COR-L47 (cell line): ENCODE measurements around the gene GAB1.
A peak's percentile ranks its signal among the peaks of the same experiment; 100 is the strongest.
"Not testable (repeated sequence)": the region's sequence is repeated elsewhere in the genome, so short reads cannot be mapped to it uniquely, and the experiment has no call there.

ENCODE experiments used
- DNase-seq: peaks from one replicate; lab custom pipeline; 2025; lab: John Stamatoyannopoulos, UW

The GAB1 gene

DNA sequence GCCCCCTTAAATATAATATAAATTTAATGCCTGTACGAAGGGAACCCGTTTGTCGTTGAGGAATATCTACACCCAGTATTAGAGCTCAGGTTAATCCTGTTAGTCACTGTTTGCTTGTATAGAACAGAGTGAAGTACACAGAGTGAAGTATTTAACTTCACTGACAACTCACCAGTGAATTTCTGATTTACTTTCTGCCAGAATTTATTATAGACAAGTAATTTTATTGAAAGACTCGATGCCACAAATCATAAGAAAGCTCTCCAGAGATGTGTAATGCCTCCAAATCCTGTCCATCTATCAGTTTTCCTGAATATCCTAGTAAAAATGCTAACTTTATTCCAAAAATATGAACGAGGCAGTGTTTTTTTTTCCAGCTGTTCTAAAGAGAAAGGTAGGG is 1.6 kb downstream of the GAB1 start:
- DNase-seq, result no peak

- no peak for DNase-seq
Observed at GRCh38 chr4:143339497-143339896, 2.8 kb downstream of the GAB1 start.

DNA sequence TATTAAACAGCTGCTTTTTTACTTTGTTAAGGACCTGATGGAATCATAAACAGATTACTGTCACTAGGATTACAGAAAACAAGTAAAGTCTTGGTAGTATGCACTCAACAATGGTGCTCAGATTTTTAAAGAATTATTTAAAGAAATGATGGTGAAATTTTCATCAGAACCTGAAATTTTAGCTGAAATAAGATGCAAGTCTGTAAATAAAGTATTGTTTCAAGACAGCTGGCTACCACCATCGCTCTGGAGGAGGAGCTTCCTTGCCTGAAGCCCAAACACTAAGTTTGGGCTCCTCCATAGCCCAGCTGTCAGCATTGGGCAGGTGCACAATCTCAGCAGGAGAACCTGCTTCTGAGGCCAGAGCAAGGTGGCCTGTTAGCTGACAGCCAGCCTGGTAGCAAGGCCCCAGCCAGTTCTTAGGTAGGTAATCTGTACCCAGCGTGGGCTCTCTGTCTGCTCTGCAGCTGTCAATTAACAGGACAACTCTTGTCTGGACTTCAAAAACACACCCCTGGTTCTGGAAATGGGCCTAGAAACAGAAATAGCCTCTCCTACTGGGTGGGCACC is 4.6 kb downstream of the GAB1 start:
- DNase-seq, result peak; percentile 88

- no peak for DNase-seq
Observed at GRCh38 chr4:143343276-143343831, 6.7 kb downstream of the GAB1 start.

GRCh38 chr4:143344041-143344440 is 7.4 kb downstream of the GAB1 start:
- no peak for DNase-seq

- DNase-seq, result no peak
Observed at GRCh38 chr4:143344774-143345173, 8.1 kb downstream of the GAB1 start.

DNA sequence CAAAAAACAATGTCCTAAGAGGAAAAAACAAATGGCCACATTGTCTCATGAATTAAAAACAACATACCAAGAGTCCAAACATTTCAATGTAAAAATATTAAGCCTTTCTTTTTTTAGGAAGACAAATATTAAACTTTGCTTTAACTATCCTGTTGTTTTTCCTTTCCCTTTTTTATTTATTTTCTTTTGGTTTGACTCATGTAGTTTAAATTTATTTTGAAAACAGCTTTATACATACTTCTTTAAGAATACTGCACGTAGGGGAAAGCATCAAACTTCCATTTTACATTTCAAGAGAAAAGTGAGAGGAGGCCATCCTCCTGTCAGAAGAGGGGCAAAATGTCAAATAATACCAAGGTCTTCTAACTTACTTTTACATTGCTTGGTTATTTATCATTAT is 8.7 kb downstream of the GAB1 start:
- DNase-seq, result no peak

DNA sequence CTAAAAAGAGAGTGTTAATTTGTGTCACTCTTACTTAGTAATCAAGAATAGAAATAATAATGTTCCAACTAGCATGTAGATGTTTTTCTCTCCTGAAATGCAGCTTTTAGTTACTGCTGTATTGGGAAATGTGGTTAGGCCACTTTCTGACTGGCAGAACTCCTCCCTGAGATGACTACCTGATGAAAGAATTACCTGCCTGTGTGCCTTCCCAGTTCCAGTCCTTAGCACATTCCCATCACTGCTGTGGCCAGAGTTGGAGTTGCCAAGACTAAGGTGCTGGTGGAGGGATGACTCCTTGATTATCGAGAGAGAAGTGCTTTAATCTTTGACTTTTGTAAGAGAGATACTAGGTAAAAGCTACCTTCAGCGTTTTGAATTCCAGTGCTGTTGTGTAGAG is 9.5 kb downstream of the GAB1 start:
- no peak for DNase-seq

GRCh38 chr4:143347484-143348111 is 10.9 kb downstream of the GAB1 start:
- peak; percentile 6 for DNase-seq

GRCh38 chr4:143348233-143349077 is 11.8 kb downstream of the GAB1 start:
- no peak for DNase-seq

DNA sequence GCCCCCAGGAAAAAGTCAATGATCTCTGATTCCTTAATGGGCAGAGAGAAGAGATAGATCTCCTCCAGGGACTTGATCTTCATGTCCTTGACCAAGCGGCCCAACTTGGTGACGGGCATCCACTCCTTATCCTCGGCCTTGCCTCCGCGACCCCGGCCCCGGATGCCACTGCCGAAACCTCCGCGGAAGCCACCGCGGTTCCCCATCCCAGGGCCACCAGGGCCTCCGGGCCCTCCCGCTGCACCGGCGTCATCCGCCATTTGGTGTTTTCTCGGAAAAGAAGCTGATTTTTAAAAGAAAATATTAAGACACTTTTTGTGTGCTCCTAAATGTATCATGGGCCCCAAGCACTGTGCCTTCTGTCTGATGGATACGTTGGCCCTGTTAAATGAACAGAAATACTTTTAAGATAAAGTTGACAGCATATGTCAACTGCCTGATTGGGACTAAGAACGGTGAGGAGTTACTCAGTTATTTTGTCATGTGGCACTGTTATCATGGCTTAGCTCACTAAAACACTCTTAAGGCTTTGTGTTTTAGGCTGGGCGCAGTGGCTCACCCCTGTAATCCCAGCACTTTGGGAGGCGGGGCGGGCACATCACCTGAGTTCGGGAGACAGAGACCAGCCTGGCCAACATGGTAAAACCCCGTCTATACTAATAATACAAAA is 13.3 kb downstream of the GAB1 start:
- DNase-seq, result not testable (repeated sequence)

DNA sequence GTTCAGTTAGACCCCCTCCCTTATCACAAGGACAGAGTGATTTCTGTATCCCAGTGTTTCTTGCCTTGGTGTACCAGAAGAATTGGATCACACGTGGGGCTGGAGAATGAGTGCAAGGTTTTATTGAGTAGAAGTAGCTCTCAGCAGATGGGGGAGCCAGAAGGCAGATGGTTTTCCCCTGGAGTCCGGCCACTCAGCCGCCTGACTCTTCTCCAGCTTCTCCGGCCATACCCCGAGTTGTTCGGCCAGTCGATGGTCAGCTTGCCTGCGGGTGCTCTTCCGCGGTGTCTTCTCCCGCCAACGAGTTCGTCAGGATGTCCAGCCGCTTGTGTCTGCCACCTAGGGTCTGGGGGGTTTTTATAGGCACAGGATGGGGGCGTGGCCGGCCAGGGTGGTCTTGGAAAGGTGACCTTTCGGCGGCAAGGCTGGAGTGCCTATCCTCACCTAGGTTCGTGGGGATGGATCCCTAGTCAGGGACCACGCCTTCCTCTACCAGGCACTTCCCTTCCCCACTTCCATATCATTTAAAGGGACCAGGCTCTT is 14.5 kb downstream of the GAB1 start:
- DNase-seq, result no peak

DNA sequence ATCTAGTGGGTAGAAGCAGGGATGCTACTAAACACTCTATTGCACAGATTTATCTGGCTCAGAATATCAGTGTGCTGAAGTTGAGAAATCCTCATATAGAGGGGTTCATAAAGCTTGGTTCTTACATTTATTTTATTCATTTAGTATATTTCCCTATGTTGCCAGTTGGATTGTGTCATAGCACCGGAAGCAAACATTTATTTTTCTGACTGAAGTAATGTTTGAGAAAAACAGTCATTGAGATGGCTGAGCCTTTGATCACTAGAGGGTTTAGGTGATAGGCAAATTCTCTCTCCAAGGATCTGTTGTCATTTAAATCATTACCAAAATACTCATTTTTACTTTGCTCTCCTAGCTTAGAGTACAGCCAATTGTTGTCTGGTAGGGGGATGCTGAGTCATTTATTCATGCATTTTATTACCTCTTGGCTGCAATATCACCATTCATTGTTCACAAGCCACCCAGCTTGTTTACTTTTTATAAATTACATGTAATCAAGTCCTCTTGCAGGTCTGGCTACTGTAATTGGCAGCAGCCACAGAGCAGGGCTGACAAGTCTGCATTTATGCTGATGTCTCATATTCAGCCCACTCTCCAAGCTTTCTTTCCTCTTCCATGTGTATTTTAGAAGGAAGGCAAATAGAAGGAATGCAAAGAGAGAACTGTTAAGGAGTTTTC is 15.2 kb downstream of the GAB1 start:
- DNase-seq, result peak; percentile 92

DNA sequence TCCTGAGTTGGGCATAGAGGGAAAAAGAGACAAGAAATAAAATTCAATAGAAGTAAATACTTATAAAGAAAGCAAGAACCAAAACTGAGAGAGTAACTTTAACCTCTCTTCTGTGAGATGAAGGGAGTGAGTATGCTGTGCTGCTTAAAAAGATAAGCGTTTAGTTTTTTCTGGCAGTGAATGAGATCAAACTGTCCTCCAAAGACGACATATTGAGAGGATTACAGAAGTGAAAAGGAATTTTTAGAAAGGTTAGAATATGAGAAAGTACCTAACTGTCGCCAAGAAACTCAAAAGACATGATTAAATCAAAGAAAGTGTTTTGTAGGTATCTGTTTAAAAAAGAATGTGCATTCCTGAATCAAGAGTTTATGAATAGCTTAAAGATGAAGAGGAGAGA is 16.0 kb downstream of the GAB1 start:
- DNase-seq, result no peak

DNA sequence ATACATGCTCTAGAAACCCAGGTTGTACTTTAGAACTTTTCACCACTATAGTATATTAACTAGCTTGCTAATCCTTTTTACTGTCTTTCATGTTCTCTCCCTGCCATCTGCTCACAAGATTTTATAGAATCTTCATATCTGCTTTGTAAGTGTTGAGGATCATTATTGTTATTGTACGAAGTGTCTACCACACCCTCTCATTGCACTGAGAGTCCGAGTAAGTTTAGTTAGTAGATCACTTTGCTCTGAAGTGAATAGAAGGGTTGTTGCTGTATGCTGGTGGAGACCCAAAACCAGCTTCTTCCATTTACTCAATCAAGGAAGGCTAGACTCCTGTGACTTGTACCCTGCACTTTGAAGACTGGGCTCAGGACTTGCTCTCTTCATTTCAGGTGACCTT is 17.1 kb downstream of the GAB1 start:
- no peak for DNase-seq

DNA sequence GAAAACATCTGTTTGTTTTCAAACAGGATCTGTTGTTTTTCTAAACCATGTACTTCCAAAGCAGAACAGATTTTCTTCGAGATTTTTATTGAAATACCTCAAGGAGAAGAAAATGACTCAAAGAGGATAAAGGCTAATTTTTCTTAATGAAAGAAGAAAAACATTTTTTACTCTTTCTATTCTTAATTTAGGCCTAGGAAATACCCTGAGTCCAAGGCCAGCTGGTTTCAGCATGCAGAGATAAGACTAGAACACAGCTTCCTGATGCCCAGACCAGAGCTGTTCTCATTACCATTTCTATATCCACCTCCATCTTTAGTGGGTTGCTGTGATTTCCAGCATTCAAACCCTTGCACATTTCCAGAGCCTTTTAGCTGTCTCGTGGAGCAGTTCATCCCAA is 18.3 kb downstream of the GAB1 start:
- no peak for DNase-seq

DNA sequence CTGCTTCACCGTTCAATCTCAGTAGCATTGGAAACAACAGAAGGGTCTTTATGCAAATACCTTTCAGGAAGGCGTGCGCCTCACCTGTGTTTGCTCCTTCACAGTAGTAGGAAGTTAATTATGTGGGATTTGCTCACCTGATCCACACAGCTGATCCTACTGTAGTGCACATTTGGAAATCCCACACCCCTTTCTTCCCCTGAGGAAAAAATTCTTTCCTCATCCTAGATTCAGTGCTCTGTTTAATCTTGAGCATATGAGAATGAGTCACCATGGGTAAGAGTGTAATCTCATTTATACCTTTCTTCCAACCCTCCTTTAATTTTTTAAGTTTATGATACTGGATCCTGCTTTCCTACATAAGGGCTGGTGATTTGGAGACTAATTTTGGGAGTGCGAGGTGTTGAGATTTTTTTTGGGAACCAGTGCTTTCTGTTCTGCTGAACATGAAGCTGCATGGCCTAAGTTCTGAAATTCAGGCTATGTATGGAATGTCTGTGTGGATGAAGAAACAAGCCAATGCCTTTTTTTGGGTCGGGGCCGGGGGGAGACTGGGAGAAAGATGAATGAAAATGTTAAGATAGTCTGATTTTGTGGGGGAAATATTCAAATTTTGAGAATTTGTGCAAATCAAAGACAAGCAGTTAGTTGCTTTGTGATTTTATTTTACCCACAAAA is 19.0 kb downstream of the GAB1 start:
- DNase-seq, result no peak

DNA sequence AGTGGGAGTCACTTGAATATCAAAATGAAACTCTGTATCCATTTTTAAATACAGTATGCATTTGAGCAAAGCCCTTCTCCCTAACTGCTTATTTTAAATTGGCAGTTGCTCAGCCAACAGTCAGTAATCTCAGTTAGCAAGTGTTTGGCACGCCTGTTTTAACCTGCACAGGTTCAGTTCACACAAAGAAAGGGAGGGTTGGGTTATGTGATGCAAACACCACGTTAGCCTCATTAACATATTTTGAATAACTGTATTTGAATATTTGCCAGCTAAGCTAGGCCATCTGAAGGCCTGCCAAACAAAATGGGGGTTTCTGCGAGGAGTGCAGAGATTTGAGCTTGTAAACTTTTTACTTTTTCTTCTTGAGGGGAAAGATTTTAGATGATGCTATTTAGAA is 19.8 kb downstream of the GAB1 start:
- peak; percentile 77 for DNase-seq

GRCh38 chr4:143357161-143357845 is 20.6 kb downstream of the GAB1 start:
- DNase-seq, result no peak

GRCh38 chr4:143358419-143358818 is 21.7 kb downstream of the GAB1 start:
- no peak for DNase-seq
